A549 (cell line): Measurements from ENCODE around the gene TOP3B. TPM values are rescaled to one million over a fixed set of nuclear protein-coding genes. Genes with fewer than 3 reads are reported as not detected.

Experiments
- ATAC-seq, 2 experiments: fragments of 200-7000 bp in 1 of 2; fragments of >200 bp in 1 of 2; cut with Nextera tagmentation in 1 of 2; cut with Tn5 transposase in 1 of 2; 3 replicates each; pipeline versions ENCODE4 v1.8.0 to v1.9.1; 2018 to 2020; ENCODE audit warnings: mild to moderate bottlenecking in 1 of 2, moderate library complexity in 1 of 2
- CTCF ChIA-PET: fragments of 300-600 bp; sonication (Branson Sonifier 250); formaldehyde crosslinking; extraction: SDS; loops from one replicate; lab custom pipeline; 2021; ENCODE audit warnings: antibody characterized with exemption, inconsistent platforms; lab: Yijun Ruan, JAX
- POLR2A ChIA-PET: fragments of 350-600 bp; formaldehyde crosslinking; extraction: SDS; loops from one replicate; lab custom pipeline; 2021; ENCODE audit warnings: antibody characterized with exemption, inconsistent platforms; lab: Yijun Ruan, JAX
- DNase-seq, 2 experiments: peaks; one replicate each; pipeline versions ENCODE4 v3.0.0 to v3.0.0-alpha.2; 2011 to 2016; ENCODE audit warnings: low read depth in 1 of 2, low spot score in 1 of 2
- FAIRE-seq: peaks from 2 replicates; lab custom pipeline; 2011; peaks lifted over from hg19 to GRCh38; lab: Jason Lieb, UNC
- H3K27ac ChIP-seq, 2 experiments: fragments of >200 bp; sonication (Bioruptor Twin); formaldehyde crosslinking; 3 replicates each; pipeline ENCODE4 v1.5.1; 2016 to 2017
- H3K4me1 ChIP-seq: fragments of >200 bp; sonication (Bioruptor Twin); formaldehyde crosslinking; 3 replicates; pipeline ENCODE4 v1.6.1; 2016
- H3K4me2 ChIP-seq: fragments of >200 bp; sonication (Bioruptor Twin); formaldehyde crosslinking; 3 replicates; pipeline ENCODE4 v1.6.1; 2016
- H3K4me3 ChIP-seq: fragments of >200 bp; sonication (Bioruptor Twin); formaldehyde crosslinking; 3 replicates; pipeline ENCODE4 v1.5.1; 2016
- H3K9me3 ChIP-seq: fragments of >200 bp; sonication (Bioruptor Twin); formaldehyde crosslinking; 3 replicates; pipeline ENCODE4 v1.6.1; 2016
- BCL3 ChIP-seq: fragments of >200 bp; sonication (Bioruptor Twin); formaldehyde crosslinking; IDR thresholded peaks from 3 replicates; pipeline ENCODE4 v1.6.1; 2016
- BHLHE40 ChIP-seq: IDR thresholded peaks from 2 replicates; pipeline ENCODE4 v1.6.1; 2012; ENCODE audit warnings: low read depth, low read length, inconsistent platforms
- CEBPB ChIP-seq, 2 experiments: fragments of >200 bp in 1 of 2; sonication (Bioruptor Twin) in 1 of 2; formaldehyde crosslinking in 1 of 2; IDR thresholded peaks; 2 replicates each; pipeline ENCODE4 v1.6.1; 2012 to 2016
- CHD2 ChIP-seq: fragments of 150-350 bp; IDR thresholded peaks from 2 replicates; pipeline ENCODE4 v1.6.1; 2014; ENCODE audit warnings: low read length; ENCODE audit not compliant: partially characterized antibody
- EHMT2 ChIP-seq: fragments of 200-600 bp; sonication (generic); IDR thresholded peaks from 2 replicates; pipeline ENCODE4 v1.6.1; 2016; ENCODE audit warnings: antibody characterized with exemption, low read depth, mild to moderate bottlenecking, moderate library complexity
- FOSL2 ChIP-seq, 2 experiments: fragments of 450-650 bp in 1 of 2; fragments of >200 bp in 1 of 2; sonication (Bioruptor Twin) in 1 of 2; formaldehyde crosslinking; IDR thresholded peaks; 2 replicates each; pipeline versions ENCODE4 v1.5.0 to v1.6.1; 2016 to 2020; ENCODE audit warnings: mild to moderate bottlenecking in 1 of 2, moderate library complexity in 1 of 2
- HES2 ChIP-seq: fragments of >200 bp; sonication (Bioruptor Twin); formaldehyde crosslinking; IDR thresholded peaks from 2 replicates; pipeline ENCODE4 v1.6.1; 2016
- HMGXB4 ChIP-seq: fragments of 250-450 bp; sonication (Bioruptor Pico); IDR thresholded peaks from 2 replicates; pipeline ENCODE4 v1.5.0; 2021; ENCODE audit warnings: mild to moderate bottlenecking, moderate library complexity, borderline replicate concordance
- HOXB5 ChIP-seq: fragments of 250-450 bp; sonication (Bioruptor Pico); IDR thresholded peaks from 2 replicates; pipeline ENCODE4 v1.5.0; 2020; ENCODE audit warnings: mild to moderate bottlenecking, moderate library complexity
- KDM1A ChIP-seq: fragments of 200-600 bp; sonication (generic); IDR thresholded peaks from 2 replicates; pipeline ENCODE4 v1.6.1; 2016; ENCODE audit warnings: low read depth, mild to moderate bottlenecking
- PBX3 ChIP-seq: IDR thresholded peaks from 2 replicates; pipeline ENCODE4 v1.6.1; 2012
- PHF8 ChIP-seq: fragments of 200-600 bp; sonication (generic); IDR thresholded peaks from 2 replicates; pipeline ENCODE4 v1.6.1; 2016; ENCODE audit warnings: low read depth, mild to moderate bottlenecking, antibody characterized with exemption, moderate library complexity, borderline replicate concordance
- RNF2 ChIP-seq: fragments of 200-600 bp; sonication (generic); IDR thresholded peaks from 2 replicates; pipeline ENCODE4 v1.6.1; 2016; ENCODE audit warnings: low read depth, mild to moderate bottlenecking, antibody characterized with exemption, moderate library complexity, borderline replicate concordance
- SREBF2 ChIP-seq: fragments of 450-650 bp; IDR thresholded peaks from 2 replicates; pipeline ENCODE4 v1.6.1; 2014; ENCODE audit warnings: mild to moderate bottlenecking, moderate library complexity
- ZC3H11A ChIP-seq: fragments of 450-650 bp; IDR thresholded peaks from 2 replicates; pipeline ENCODE4 v1.6.1; 2014; ENCODE audit warnings: antibody characterized with exemption, mild to moderate bottlenecking
- WGBS: methylation state at CpG from one replicate; pipeline ENCODE4 v1.1.6; 2017; ENCODE audit errors: missing lambda C conversion rate; 5-methylcytosine and 5-hydroxymethylcytosine counted together
- polyA plus RNA-seq, 4 experiments: library from polyadenylated mRNA; depleted of rRNA in 3 of 4; stranded (reverse); fragments of >200 nt; fragmentation: RNase III in 1 of 4; extraction: RNeasy Plus Mini Kit Qiagen cat#74134 plus additional on column Dnase treatment in 1 of 4; gene quantifications; 2 replicates in 3 of 4; 3 replicates in 1 of 4; pipeline ENCODE4 v1.2.3, GENCODE V29; 2011 to 2017

The TOP3B gene
- polyA plus RNA-seq, 2 of the 4 experiments (the other 2 are of a cell fraction), result 11.5 to 19.8 TPM

- Histone ChIP-seq H3K4me3 (no peak overlapping the region), H3K4me2 (no peak overlapping the region), H3K27ac (no peak overlapping the region), H3K9me3 (no peaks in the 10 kb centered on the region)
- FAIRE-seq, result no peak
- ChIA-PET CTCF (interaction anchor here (2.2 to 2.3 kb wide), 2 partner anchors 17 to 19 kb away, joined by 5 to 10 read pairs; partner anchors contain the start of gene PPM1F), POLR2A (no interaction called here)
- ATAC-seq, result no peak
- WGBS, result 92% methylated on average over 5 of the region's 19 CpGs
- no peak for TF ChIP-seq ZC3H11A
- no peak for TF ChIP-seq RNF2
- TF ChIP-seq KDM1A, result no peak
- no peak for TF ChIP-seq CEBPB (IDR thresholded peaks at IDR 0.05)
- no peak for TF ChIP-seq PBX3
- no peak for TF ChIP-seq SREBF2
- no peak for TF ChIP-seq HMGXB4 (CRISPR knock-in tag)
- no peak for TF ChIP-seq BCL3
- TF ChIP-seq HOXB5 (CRISPR knock-in tag), result no peak
- TF ChIP-seq EHMT2, result no peak
- TF ChIP-seq, all 56 proteins: peak for 0
- DNase-seq, result no peak
- H3K4me1 ChIP-seq, result peaks cover 14% of the 10 kb centered on the region
Measured at GRCh38 chr22:21933910-21934309, 48.7 kb downstream of the TOP3B start.

- ATAC-seq (no peak), DNase-seq (no peak)
- POLR2A ChIA-PET, result no interaction called here
- no peak overlapping the region for H3K4me3 ChIP-seq
- CTCF ChIA-PET, result interaction anchor here (2.3 kb wide), 1 partner anchor 19 kb away, joined by 10 read pairs; the partner anchor contains the start of gene PPM1F
- TF ChIP-seq HES2, result no peak
- TF ChIP-seq, all 56 proteins: peak for 0
- Histone ChIP-seq H3K27ac (no peak overlapping the region), H3K4me2 (no peak overlapping the region), H3K4me1 (peaks cover 10% of the 10 kb centered on the region), H3K9me3 (no peaks in the 10 kb centered on the region)
- WGBS, result 97% methylated on average over 9 of the region's 23 CpGs
- no peak for FAIRE-seq
Measured at GRCh38 chr22:21933413-21933812, 49.2 kb downstream of the TOP3B start.

- Histone ChIP-seq H3K4me2 (no peak overlapping the region), H3K4me1 (peaks cover 5% of the 10 kb centered on the region), H3K9me3 (no peaks in the 10 kb centered on the region), H3K4me3 (no peak overlapping the region), H3K27ac (no peak overlapping the region)
- POLR2A ChIA-PET, result no interaction called here
- CTCF ChIA-PET, result interaction anchor here (1.0 kb wide), 1 partner anchor 11 kb away, joined by 3 read pairs; no protein-coding TSS in a partner anchor
- ATAC-seq (no peak), FAIRE-seq (no peak), DNase-seq (no peak)
- WGBS, result 92% methylated on average over 3 of the region's 3 CpGs
- TF ChIP-seq BHLHE40 (no peak), CHD2 (no peak), FOSL2 (IDR thresholded peaks at IDR 0.05) (no peak), FOSL2 (CRISPR knock-in tag; IDR thresholded peaks at IDR 0.05) (no peak), PHF8 (no peak), KDM1A (0 out of 2 replicates have a peak, but pooled peaks have one; percentile 27)
Measured at GRCh38 chr22:21932347-21932746, 50.2 kb downstream of the TOP3B start.
